Measurements from ENCODE around the gene HOXA5.

HOXA5 gene

DNA sequence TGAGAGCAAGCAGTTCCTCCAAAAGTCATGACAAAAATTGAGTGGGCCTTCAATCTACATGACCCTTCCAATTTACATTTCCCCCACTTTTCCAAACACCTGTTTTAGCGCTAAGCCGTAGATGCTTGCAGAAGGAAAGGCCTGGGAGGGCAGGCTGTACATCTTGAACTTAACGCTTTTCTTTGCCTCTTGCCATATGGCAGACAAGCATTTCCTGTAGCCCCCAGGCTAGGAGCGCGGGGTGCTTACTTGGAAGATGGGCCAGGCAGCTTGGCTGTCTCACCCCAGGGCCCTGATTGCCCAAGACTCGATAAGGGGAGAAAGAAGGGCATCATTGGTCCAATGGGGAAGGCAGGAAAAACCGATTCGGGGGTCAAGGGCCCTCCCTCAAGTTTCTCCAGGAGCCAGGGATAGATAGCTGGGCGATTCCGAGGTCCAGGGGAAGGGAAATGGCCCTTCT is 28.9 kb upstream of the HOXA5 start:
- no peaks in the 10 kb centered on the region for H3K9me3 ChIP-seq (ENCODE audit: severe bottlenecking)
- TF ChIP-seq, protein P1, sequence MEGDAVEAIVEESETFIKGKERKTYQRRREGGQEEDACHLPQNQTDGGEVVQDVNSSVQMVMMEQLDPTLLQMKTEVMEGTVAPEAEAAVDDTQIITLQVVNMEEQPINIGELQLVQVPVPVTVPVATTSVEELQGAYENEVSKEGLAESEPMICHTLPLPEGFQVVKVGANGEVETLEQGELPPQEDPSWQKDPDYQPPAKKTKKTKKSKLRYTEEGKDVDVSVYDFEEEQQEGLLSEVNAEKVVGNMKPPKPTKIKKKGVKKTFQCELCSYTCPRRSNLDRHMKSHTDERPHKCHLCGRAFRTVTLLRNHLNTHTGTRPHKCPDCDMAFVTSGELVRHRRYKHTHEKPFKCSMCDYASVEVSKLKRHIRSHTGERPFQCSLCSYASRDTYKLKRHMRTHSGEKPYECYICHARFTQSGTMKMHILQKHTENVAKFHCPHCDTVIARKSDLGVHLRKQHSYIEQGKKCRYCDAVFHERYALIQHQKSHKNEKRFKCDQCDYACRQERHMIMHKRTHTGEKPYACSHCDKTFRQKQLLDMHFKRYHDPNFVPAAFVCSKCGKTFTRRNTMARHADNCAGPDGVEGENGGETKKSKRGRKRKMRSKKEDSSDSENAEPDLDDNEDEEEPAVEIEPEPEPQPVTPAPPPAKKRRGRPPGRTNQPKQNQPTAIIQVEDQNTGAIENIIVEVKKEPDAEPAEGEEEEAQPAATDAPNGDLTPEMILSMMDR (IDR thresholded peaks at IDR 0.05; ENCODE audit: poor library complexity, severe bottlenecking) = no peak
- H3K4me3 ChIP-seq (ENCODE audit: severe bottlenecking) = peak overlapping the region; percentile 54
- peaks cover 25% of the 10 kb centered on the region for H3K4me1 ChIP-seq (ENCODE audit: insufficient read depth, poor library complexity, severe bottlenecking)
- H3K36me3 ChIP-seq (ENCODE audit: low read depth) = peaks cover 6% of the 10 kb centered on the region; the same call in 1 of the 2 replicates
- no peaks in the 10 kb centered on the region for H3K27me3 ChIP-seq (ENCODE audit: insufficient read depth, poor library complexity, severe bottlenecking)
- H3K27ac ChIP-seq (ENCODE audit: poor library complexity, severe bottlenecking) = peak overlapping the region; percentile 93
- ATAC-seq (ENCODE audit: low read depth) (no peak), DNase-seq (ENCODE audit: low spot score) (peak; percentile 80)

DNA sequence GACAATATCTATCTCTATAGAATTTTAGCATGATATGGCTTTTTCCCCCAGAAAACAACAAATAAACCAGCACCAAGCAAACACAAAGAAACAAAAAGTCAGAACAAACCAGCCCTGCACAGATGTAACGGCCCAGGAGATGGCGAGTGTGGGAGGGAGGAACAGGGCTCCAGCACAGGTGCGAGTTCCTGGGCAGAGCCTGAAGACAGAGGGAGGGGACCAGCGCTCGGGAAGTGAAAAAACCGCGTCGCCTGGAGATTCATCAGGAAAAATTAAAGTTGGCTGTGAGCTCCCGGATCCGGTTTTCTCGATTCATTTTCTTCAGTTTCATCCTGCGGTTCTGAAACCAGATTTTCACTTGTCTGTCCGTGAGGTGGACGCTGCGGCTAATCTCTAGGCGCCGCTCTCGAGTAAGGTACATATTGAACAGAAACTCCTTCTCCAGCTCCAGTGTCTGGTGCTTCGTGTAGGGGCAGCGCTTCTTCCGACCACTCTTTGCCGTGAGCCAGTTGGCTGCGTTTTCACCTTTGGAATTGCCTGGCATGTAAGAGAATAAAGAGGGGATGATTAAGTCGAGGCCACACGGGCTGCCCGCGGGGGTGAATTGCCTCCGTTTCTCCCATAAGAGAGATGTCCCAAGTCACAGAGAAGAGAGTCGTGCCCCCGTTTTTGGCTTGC is 28.3 kb upstream of the HOXA5 start:
- Histone ChIP-seq H3K27me3 (ENCODE audit: insufficient read depth, poor library complexity, severe bottlenecking) (no peaks in the 10 kb centered on the region), H3K4me1 (ENCODE audit: insufficient read depth, poor library complexity, severe bottlenecking) (peaks cover 20% of the 10 kb centered on the region), H3K36me3 (ENCODE audit: low read depth) (peaks cover 6% of the 10 kb centered on the region; the same call in 1 of the 2 replicates), H3K27ac (ENCODE audit: poor library complexity, severe bottlenecking) (peak overlapping the region; percentile 93), H3K4me3 (ENCODE audit: severe bottlenecking) (peak overlapping the region; percentile 54), H3K9me3 (ENCODE audit: severe bottlenecking) (no peaks in the 10 kb centered on the region)
- ATAC-seq (ENCODE audit: low read depth) = 0 out of 3 replicates have a peak, but pooled peaks have one; percentile 9
- DNase-seq (ENCODE audit: low spot score) = peak; percentile 63
- TF ChIP-seq, protein P1 (IDR thresholded peaks at IDR 0.05; ENCODE audit: poor library complexity, severe bottlenecking) = peak; percentile 7

DNA sequence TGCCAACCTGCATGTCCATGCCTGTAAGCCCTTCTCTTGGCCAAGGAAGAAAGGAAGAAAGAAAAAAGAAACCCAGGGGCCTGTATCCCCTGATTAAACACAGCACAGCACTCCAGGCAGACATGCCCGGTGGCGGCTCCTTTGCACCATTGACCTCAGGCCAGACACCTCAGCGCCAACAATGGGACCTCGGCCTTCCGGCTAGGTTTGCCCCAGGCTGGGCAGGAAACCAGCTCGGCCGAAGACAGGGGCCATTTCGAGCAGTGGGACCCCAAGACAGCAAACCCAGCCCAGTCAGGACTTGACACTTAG is 27.8 kb upstream of the HOXA5 start:
- Histone ChIP-seq H3K36me3 (ENCODE audit: low read depth) (peaks cover 6% of the 10 kb centered on the region; the same call in 1 of the 2 replicates), H3K27me3 (ENCODE audit: insufficient read depth, poor library complexity, severe bottlenecking) (no peaks in the 10 kb centered on the region), H3K9me3 (ENCODE audit: severe bottlenecking) (no peaks in the 10 kb centered on the region), H3K4me3 (ENCODE audit: severe bottlenecking) (peak overlapping the region; percentile 54), H3K27ac (ENCODE audit: poor library complexity, severe bottlenecking) (peak overlapping the region; percentile 93), H3K4me1 (ENCODE audit: insufficient read depth, poor library complexity, severe bottlenecking) (peaks cover 15% of the 10 kb centered on the region)
- ATAC-seq (ENCODE audit: low read depth) = no peak
- TF ChIP-seq, protein P1 (IDR thresholded peaks at IDR 0.05; ENCODE audit: poor library complexity, severe bottlenecking) = no peak
- peak; percentile 72 for DNase-seq (ENCODE audit: low spot score)

DNA sequence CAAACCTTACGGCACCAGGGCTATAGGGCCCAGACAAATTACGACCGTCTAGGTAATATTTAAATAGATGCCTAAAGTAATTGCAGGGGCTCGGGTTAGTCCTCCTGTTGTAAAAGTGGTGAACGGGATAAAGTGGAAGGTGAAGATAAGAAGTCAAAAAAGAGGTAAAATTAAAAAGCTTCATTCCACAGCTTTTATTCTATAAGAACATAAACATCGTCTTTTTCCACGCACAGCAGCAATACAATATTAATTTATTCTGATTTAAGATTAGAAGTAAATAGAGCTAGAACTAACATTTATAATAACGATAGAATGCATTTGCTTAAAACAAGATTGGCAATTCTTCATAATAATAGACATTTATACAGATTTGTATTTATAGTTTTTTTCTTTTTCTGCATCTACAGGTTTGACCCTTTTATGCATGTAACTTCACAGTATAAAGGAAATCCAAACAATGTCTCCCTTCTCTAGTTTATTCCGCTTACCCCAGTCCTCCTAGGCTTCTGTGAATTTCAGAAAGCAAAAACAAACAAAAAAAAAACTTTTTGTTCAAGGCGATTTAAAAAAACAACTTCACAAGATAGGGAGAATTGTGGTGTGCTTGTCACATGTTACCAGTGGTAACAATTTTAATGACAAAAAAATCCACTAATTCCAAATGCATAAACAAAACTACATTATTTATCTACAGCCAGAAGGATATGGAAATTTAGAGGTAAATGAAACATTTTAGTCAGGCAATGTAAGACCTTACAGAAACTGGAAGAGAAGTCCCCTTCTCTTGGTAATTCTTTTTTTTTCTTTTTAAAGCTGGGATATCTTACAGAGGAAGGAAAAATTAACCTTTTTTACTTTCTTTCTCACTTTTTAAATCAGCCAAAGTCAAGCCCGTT is 27.2 kb upstream of the HOXA5 start:
- H3K27ac ChIP-seq (ENCODE audit: poor library complexity, severe bottlenecking) = peak overlapping the region; percentile 93
- TF ChIP-seq, protein P1 (IDR thresholded peaks at IDR 0.05; ENCODE audit: poor library complexity, severe bottlenecking) = no peak
- no peaks in the 10 kb centered on the region for H3K27me3 ChIP-seq (ENCODE audit: insufficient read depth, poor library complexity, severe bottlenecking)
- H3K4me3 ChIP-seq (ENCODE audit: severe bottlenecking) = peak overlapping the region; percentile 54
- peaks cover 6% of the 10 kb centered on the region; the same call in 1 of the 2 replicates for H3K36me3 ChIP-seq (ENCODE audit: low read depth)
- peaks cover 13% of the 10 kb centered on the region for H3K4me1 ChIP-seq (ENCODE audit: insufficient read depth, poor library complexity, severe bottlenecking)
- ATAC-seq (ENCODE audit: low read depth) = no peak
- no peaks in the 10 kb centered on the region for H3K9me3 ChIP-seq (ENCODE audit: severe bottlenecking)
- DNase-seq (ENCODE audit: low spot score) = no peak
